GM18868 (cell line): ENCODE data around the gene KMT2A.
"Not testable (repeated sequence)": the region's sequence is repeated elsewhere in the genome, so short reads cannot be mapped to it uniquely, and the experiment has no call there.

Experiments
- ATAC-seq: cut with Tn5 transposase; IDR thresholded peaks from one replicate; pipeline ENCODE4 v1.9.1; 2021; ENCODE audit warnings: mild to moderate bottlenecking, moderate library complexity; ENCODE audit not compliant: unreplicated experiment

The KMT2A gene

GRCh38 chr11:118481238-118481637, 44.9 kb downstream of the KMT2A start:
- ATAC-seq: not testable (repeated sequence)

GRCh38 chr11:118484405-118484804, 48.1 kb downstream of the KMT2A start:
- no peak for ATAC-seq

- no peak for ATAC-seq
Observed at GRCh38 chr11:118485273-118485672, 49.0 kb downstream of the KMT2A start.

GRCh38 chr11:118488480-118489109, 52.3 kb downstream of the KMT2A start:
- ATAC-seq: no peak

GRCh38 chr11:118491041-118491440, 54.7 kb downstream of the KMT2A start:
- ATAC-seq: no peak

GRCh38 chr11:118497831-118498230, 61.5 kb downstream of the KMT2A start:
- no peak for ATAC-seq

GRCh38 chr11:118503216-118503615, 66.9 kb downstream of the KMT2A start:
- no peak for ATAC-seq

- no peak for ATAC-seq
Observed at GRCh38 chr11:118511601-118512000, 75.3 kb downstream of the KMT2A start.

- no peak for ATAC-seq
Observed at GRCh38 chr11:118514103-118514502, 77.8 kb downstream of the KMT2A start.

- no peak for ATAC-seq
Observed at GRCh38 chr11:118519549-118519948, 83.3 kb downstream of the KMT2A start.

GRCh38 chr11:118521892-118522311, 85.6 kb downstream of the KMT2A start:
- ATAC-seq: peak; percentile 40

- no peak for ATAC-seq
Observed at GRCh38 chr11:118522571-118523072, 86.3 kb downstream of the KMT2A start.

- no peak for ATAC-seq
Observed at GRCh38 chr11:118524356-118524755, 88.1 kb downstream of the KMT2A start.

GRCh38 chr11:118524757-118525470, 88.6 kb downstream of the KMT2A start:
- ATAC-seq: no peak

GRCh38 chr11:118526688-118527087, 90.4 kb downstream of the KMT2A start:
- no peak for ATAC-seq

GRCh38 chr11:118527109-118527508, 90.8 kb downstream of the KMT2A start, which contains the start of gene TTC36:
TSS of gene TTC36 (plus strand) at chr11:118527474. CDS start at chr11:118527495, 21 bp downstream.
- no peak for ATAC-seq

- no peak for ATAC-seq
Observed at GRCh38 chr11:118528511-118528910, 92.2 kb downstream of the KMT2A start.

GRCh38 chr11:118529584-118530175, 93.4 kb downstream of the KMT2A start:
- ATAC-seq: no peak

- no peak for ATAC-seq
Observed at GRCh38 chr11:118530180-118530682, 93.9 kb downstream of the KMT2A start.

GRCh38 chr11:118530683-118531596, 94.6 kb downstream of the KMT2A start, which contains the start of gene TMEM25:
TSS of gene TMEM25 (plus strand) at chr11:118531192. CDS start at chr11:118531802, 610 bp downstream.
- ATAC-seq: peak; percentile 72
